Sigmoid colon (tissue), 7 donors: ENCODE data around the gene AGBL2. TPM values are rescaled to one million over a fixed set of nuclear protein-coding genes. Genes with fewer than 3 reads are reported as not detected.
A peak's percentile ranks its signal among the peaks of the same experiment; 100 is the strongest.

ENCODE experiments used
- DNase-seq: peaks from one replicate; pipeline ENCODE4 v3.0.0-alpha.2; 2019
- H3K27ac ChIP-seq, 4 donors: fragments of 200-600 bp; sonication (generic); one replicate each; pipeline ENCODE4 v1.5.1; 2016 to 2019; ENCODE audit warnings: mild to moderate bottlenecking in 1 of 4
- H3K27me3 ChIP-seq, 3 donors: fragments of 200-600 bp; sonication (generic); one replicate each; pipeline ENCODE4 v1.5.1; 2019; ENCODE audit warnings: mild to moderate bottlenecking in 1 of 3
- H3K36me3 ChIP-seq, 4 donors: fragments of 200-600 bp; sonication (generic); one replicate each; pipeline ENCODE4 v1.5.1; 2016 to 2019
- H3K4me1 ChIP-seq, 4 donors: fragments of 200-600 bp; sonication (generic); one replicate each; pipeline ENCODE4 v1.5.1; 2017 to 2019
- H3K4me3 ChIP-seq, 4 donors: fragments of 200-600 bp; sonication (generic); one replicate each; pipeline ENCODE4 v1.5.1; 2017 to 2019; ENCODE audit warnings: mild to moderate bottlenecking in 2 of 4, moderate library complexity in 1 of 4
- H3K9me3 ChIP-seq, 4 donors: fragments of 200-600 bp in 3 of 4; sonication (generic) in 3 of 4; one replicate each; pipeline versions ENCODE4 v1.5.1 to v1.6.1; 2013 to 2019
- EP300 ChIP-seq, 4 donors: sonication (generic); formaldehyde crosslinking; IDR thresholded peaks; one replicate each; pipeline ENCODE4 v1.6.1; 2017; ENCODE audit warnings: antibody characterized with exemption in 4 of 4
- POLR2A ChIP-seq, 2 donors: fragments of 450-650 bp; IDR thresholded peaks; one replicate each; pipeline ENCODE4 v1.6.1; 2016; ENCODE audit warnings: antibody characterized with exemption in 2 of 2, mild to moderate bottlenecking in 2 of 2, moderate library complexity in 2 of 2
- POLR2AphosphoS5 ChIP-seq, 4 donors: sonication (generic); formaldehyde crosslinking; IDR thresholded peaks; one replicate each; pipeline ENCODE4 v1.6.1; 2017; ENCODE audit warnings: antibody characterized with exemption in 4 of 4
- WGBS, 2 donors: extraction: QIAGEN DNeasy Blood & Tissue Kit; methylation state at CpG; one replicate each; pipeline ENCODE4 v1.1.7; 2013; 5-methylcytosine and 5-hydroxymethylcytosine counted together
- intact Hi-C: fragments of 100-400 bp; cut with DNase I; formaldehyde crosslinking; loops from one replicate; pipeline ENCODE4 v1.15.1; 2023
- polyA plus RNA-seq, 3 donors: library from polyadenylated mRNA; stranded (reverse); fragments of 200-250 nt; gene quantifications; one replicate each; pipeline ENCODE4 v1.2.3, GENCODE V29; 2013
- total RNA-seq, 4 donors: library from RNA; depleted of rRNA; stranded (reverse); fragments of >200 nt; gene quantifications; one replicate each; pipeline ENCODE4 v1.1.0, GENCODE V29; 2016
- TF ChIP-seq, protein P1 (sequence below), 4 experiments: fragments of 450-650 bp in 3 of 4; fragments of 200-600 bp in 1 of 4; IDR thresholded peaks; one replicate each; pipeline ENCODE4 v1.5.1; 2016 to 2019; ENCODE audit warnings: antibody characterized with exemption in 4 of 4, mild to moderate bottlenecking in 3 of 4, moderate library complexity in 2 of 4
- donor health status: healthy with polysubstance abuse.
- donor health status: Bipolar disorder and iron deficiency.
- donor health status: healthy.

AGBL2 gene
- total and polyA plus RNA-seq, 7 donors = 0.33 to 2.2 (median 1.00) TPM; not detected in 3

GRCh38 chr11:47725442-47726117 lies 10.4 kb upstream of the AGBL2 start:
- no peak for TF ChIP-seq EP300 (IDR thresholded peaks at IDR 0.05)
- TF ChIP-seq POLR2A (IDR thresholded peaks at IDR 0.05) = no peak
- no peak for TF ChIP-seq POLR2AphosphoS5 (IDR thresholded peaks at IDR 0.05)
- TF ChIP-seq, protein P1, sequence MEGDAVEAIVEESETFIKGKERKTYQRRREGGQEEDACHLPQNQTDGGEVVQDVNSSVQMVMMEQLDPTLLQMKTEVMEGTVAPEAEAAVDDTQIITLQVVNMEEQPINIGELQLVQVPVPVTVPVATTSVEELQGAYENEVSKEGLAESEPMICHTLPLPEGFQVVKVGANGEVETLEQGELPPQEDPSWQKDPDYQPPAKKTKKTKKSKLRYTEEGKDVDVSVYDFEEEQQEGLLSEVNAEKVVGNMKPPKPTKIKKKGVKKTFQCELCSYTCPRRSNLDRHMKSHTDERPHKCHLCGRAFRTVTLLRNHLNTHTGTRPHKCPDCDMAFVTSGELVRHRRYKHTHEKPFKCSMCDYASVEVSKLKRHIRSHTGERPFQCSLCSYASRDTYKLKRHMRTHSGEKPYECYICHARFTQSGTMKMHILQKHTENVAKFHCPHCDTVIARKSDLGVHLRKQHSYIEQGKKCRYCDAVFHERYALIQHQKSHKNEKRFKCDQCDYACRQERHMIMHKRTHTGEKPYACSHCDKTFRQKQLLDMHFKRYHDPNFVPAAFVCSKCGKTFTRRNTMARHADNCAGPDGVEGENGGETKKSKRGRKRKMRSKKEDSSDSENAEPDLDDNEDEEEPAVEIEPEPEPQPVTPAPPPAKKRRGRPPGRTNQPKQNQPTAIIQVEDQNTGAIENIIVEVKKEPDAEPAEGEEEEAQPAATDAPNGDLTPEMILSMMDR (IDR thresholded peaks at IDR 0.05) = no peak
- 94 to 95% methylated on average over 3 of the region's 3 CpGs for WGBS, 2 donors
- intact Hi-C loops = no loop called here
- Histone ChIP-seq H3K36me3 (peaks cover 46 to 100% (median 62%) of the 10 kb centered on the region in 4 donors), H3K9me3 (no peaks in the 10 kb centered on the region), H3K4me1 (no peaks in the 10 kb centered on the region), H3K4me3 (no peak overlapping the region), H3K27ac (no peak overlapping the region), H3K27me3 (no peaks in the 10 kb centered on the region)
- no peak for DNase-seq

- peak overlapping the region in 1 of 4 donors; percentile 5 for H3K27ac ChIP-seq
- no peak overlapping the region for H3K4me3 ChIP-seq
- intact Hi-C loops = no loop called here
- TF ChIP-seq EP300 (IDR thresholded peaks at IDR 0.05) = no peak
- TF ChIP-seq, protein P1 (IDR thresholded peaks at IDR 0.05) = no peak
- no peak for DNase-seq
- peaks cover 38 to 100% (median 58%) of the 10 kb centered on the region in 4 donors for H3K36me3 ChIP-seq
- 31 to 66% methylated on average over 6 of the region's 6 CpGs for WGBS, 2 donors
- no peaks in the 10 kb centered on the region for H3K9me3 ChIP-seq
- H3K4me1 ChIP-seq = no peaks in the 10 kb centered on the region
- H3K27me3 ChIP-seq = no peaks in the 10 kb centered on the region
These were observed 9.0 kb upstream of the AGBL2 start for GRCh38 chr11:47724041-47724729.

DNA sequence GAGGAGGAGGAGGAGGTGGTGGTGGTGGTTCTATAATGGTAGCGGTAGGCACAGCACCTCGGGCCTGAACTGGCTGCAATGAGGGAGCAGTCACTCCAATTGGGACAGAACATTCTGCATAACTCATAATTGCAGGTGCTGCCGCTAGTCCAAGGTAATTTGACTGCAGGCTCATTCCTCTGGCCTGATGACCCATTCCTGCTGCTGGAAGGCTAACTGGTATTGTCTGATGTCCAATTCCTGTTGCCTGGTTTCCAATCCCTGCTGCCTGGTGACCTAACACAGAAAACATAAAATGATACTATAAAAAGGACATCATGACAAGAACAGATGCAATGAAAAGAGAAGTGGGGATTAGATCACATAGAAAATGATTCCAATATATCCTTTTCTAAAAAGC lies 7.9 kb upstream of the AGBL2 start:
- no peaks in the 10 kb centered on the region for H3K27me3 ChIP-seq
- WGBS, 2 donors = 64 to 92% methylated on average over 3 of the region's 3 CpGs
- H3K27ac ChIP-seq = no peak overlapping the region
- H3K4me1 ChIP-seq = no peaks in the 10 kb centered on the region
- TF ChIP-seq POLR2A (IDR thresholded peaks at IDR 0.05) = no peak
- no peak for TF ChIP-seq EP300 (IDR thresholded peaks at IDR 0.05)
- TF ChIP-seq, protein P1 (IDR thresholded peaks at IDR 0.05) = no peak
- TF ChIP-seq POLR2AphosphoS5 (IDR thresholded peaks at IDR 0.05) = no peak
- H3K4me3 ChIP-seq = no peak overlapping the region
- peaks cover 33 to 100% (median 56%) of the 10 kb centered on the region in 4 donors for H3K36me3 ChIP-seq
- no peak for DNase-seq
- no peaks in the 10 kb centered on the region for H3K9me3 ChIP-seq
- intact Hi-C loops = no loop called here

- Histone ChIP-seq H3K27me3 (no peaks in the 10 kb centered on the region), H3K4me1 (peaks cover 0 to under 1% (median 0%) of the 10 kb centered on the region in 4 donors), H3K4me3 (no peak overlapping the region), H3K9me3 (no peaks in the 10 kb centered on the region), H3K36me3 (peaks cover 35 to 95% (median 65%) of the 10 kb centered on the region in 4 donors), H3K27ac (no peak overlapping the region)
- intact Hi-C loops = no loop called here
- TF ChIP-seq EP300 (IDR thresholded peaks at IDR 0.05) (no peak), POLR2A (IDR thresholded peaks at IDR 0.05) (no peak), POLR2AphosphoS5 (IDR thresholded peaks at IDR 0.05) (no peak)
- TF ChIP-seq, protein P1 (IDR thresholded peaks at IDR 0.05) = no peak
- DNase-seq = no peak
- 96 to 97% methylated on average over 12 of the region's 12 CpGs for WGBS, 2 donors
These were observed 5.5 kb upstream of the AGBL2 start for GRCh38 chr11:47720651-47721050.
